Stimulated activated CD8-positive, alpha-beta memory T cell treated with anti-CD3 and anti-CD28 coated beads, Interleukin-12 subunit alpha, Interleukin-12 subunit beta, amount 100 ng/mL, for 1 hour (primary cell): ENCODE measurements around the gene PTPN22.
"Not testable (repeated sequence)": the region's sequence is repeated elsewhere in the genome, so short reads cannot be mapped to it uniquely, and the experiment has no call there.

Source experiments
- DNase-seq: peaks from one replicate; pipeline ENCODE4 v3.0.0-alpha.2; 2020; ENCODE audit warnings: low read depth

PTPN22 gene

GRCh38 chr1:113852694-113853093 lies 18.8 kb downstream of the PTPN22 start:
- not testable (repeated sequence) for DNase-seq

GRCh38 chr1:113850127-113850796 lies 21.2 kb downstream of the PTPN22 start:
- DNase-seq = no peak

GRCh38 chr1:113849072-113849471 lies 22.4 kb downstream of the PTPN22 start:
- no peak for DNase-seq

- no peak for DNase-seq
Observed at GRCh38 chr1:113846391-113847035, 25.0 kb downstream of the PTPN22 start.

- DNase-seq = no peak
Observed at GRCh38 chr1:113836534-113836933, 35.0 kb downstream of the PTPN22 start.

GRCh38 chr1:113835686-113836290 lies 35.7 kb downstream of the PTPN22 start:
- DNase-seq = peak; percentile 13

- no peak for DNase-seq
Observed at GRCh38 chr1:113834716-113835115, 36.8 kb downstream of the PTPN22 start.

GRCh38 chr1:113830039-113830438 lies 41.5 kb downstream of the PTPN22 start:
- DNase-seq = no peak

- no peak for DNase-seq
Observed at GRCh38 chr1:113821916-113822315, 49.6 kb downstream of the PTPN22 start.

- no peak for DNase-seq
Observed at GRCh38 chr1:113818578-113818977, 52.9 kb downstream of the PTPN22 start.

GRCh38 chr1:113813218-113813617 lies 58.3 kb downstream of the PTPN22 start:
- DNase-seq = no peak

- DNase-seq = no peak
Observed at GRCh38 chr1:113812661-113813135, 58.8 kb downstream of the PTPN22 start.

GRCh38 chr1:113811888-113812660 lies 59.4 kb downstream of the PTPN22 start, which contains the start of gene RSBN1:
RSBN1 (minus strand) TSS chr1:113812476; CDS start chr1:113812412, 64 bp downstream.
- peak; percentile 97 for DNase-seq

GRCh38 chr1:113811156-113811887 lies 60.2 kb downstream of the PTPN22 start:
- DNase-seq = peak; percentile 15

GRCh38 chr1:113809670-113810602 lies 61.6 kb downstream of the PTPN22 start:
- no peak for DNase-seq

GRCh38 chr1:113808450-113809195 lies 62.9 kb downstream of the PTPN22 start:
- no peak for DNase-seq

GRCh38 chr1:113805639-113806038 lies 65.9 kb downstream of the PTPN22 start:
- no peak for DNase-seq

GRCh38 chr1:113805256-113805531 lies 66.3 kb downstream of the PTPN22 start:
- no peak for DNase-seq

GRCh38 chr1:113804421-113805255 lies 66.9 kb downstream of the PTPN22 start:
- no peak for DNase-seq
